Activated T-helper 1 cell treated with anti-CD3 and anti-CD28 coated beads, Interleukin-12 subunit alpha, Interleukin-12 subunit beta, Interleukin-2, Interleukin-4 antibody, amounts not matched to agents 30 ng/mL and 10 ng/mL and 1 ng/mL, durations not matched to agents 14 hours and 24 hours and 36 hours (primary cell): ENCODE results near the gene NOTCH4. TPM values are rescaled to one million over a fixed set of nuclear protein-coding genes. Genes with fewer than 3 reads are reported as not detected.
A peak's percentile ranks its signal among the peaks of the same experiment; 100 is the strongest.
"Not testable (repeated sequence)": the region's sequence is repeated elsewhere in the genome, so short reads cannot be mapped to it uniquely, and the experiment has no call there.

ENCODE experiments used
- DNase-seq: peaks from one replicate; pipeline ENCODE4 v3.0.0; 2021; ENCODE audit warnings: low spot score
- H3K27ac Mint-ChIP-seq: one replicate; pipeline ENCODE4 v1.8.0; 2021; ENCODE audit warnings: mild to moderate bottlenecking, mixed read lengths
- H3K27me3 Mint-ChIP-seq: one replicate; pipeline ENCODE4 v1.8.0; 2022; ENCODE audit warnings: mild to moderate bottlenecking, moderate library complexity, mixed read lengths; ENCODE audit not compliant: insufficient read depth
- H3K36me3 Mint-ChIP-seq: one replicate; pipeline ENCODE4 v1.8.0; 2021; ENCODE audit warnings: low read depth, mixed read lengths
- H3K4me1 Mint-ChIP-seq: one replicate; pipeline ENCODE4 v1.8.0; 2021; ENCODE audit warnings: low read depth, mixed read lengths
- H3K4me3 Mint-ChIP-seq: one replicate; pipeline ENCODE4 v1.8.0; 2021; ENCODE audit warnings: mild to moderate bottlenecking, moderate library complexity, mixed read lengths
- H3K9me3 Mint-ChIP-seq: one replicate; pipeline ENCODE4 v1.8.0; 2021; ENCODE audit warnings: mixed read lengths
- intact Hi-C: fragments of 100-400 bp; cut with micrococcal nuclease; formaldehyde crosslinking; loops from one replicate; pipeline ENCODE4 v1.15.1; 2024
- total RNA-seq: library from RNA; stranded (reverse); gene quantifications from 2 replicates; pipeline ENCODE4 v1.2.3, GENCODE V29; 2022

The NOTCH4 gene
- 0.66 and 0.73 TPM in 2 replicates for total RNA-seq

GRCh38 chr6:32223258-32224235 is at the start of gene NOTCH4:
NOTCH4 (minus strand) TSS chr6:32224067; CDS start chr6:32223928, 139 bp downstream.
- Mint-ChIP-seq H3K27me3 (no peaks in the 10 kb centered on the region), H3K4me3 (no peak within 1 kb of the TSS), H3K4me1 (no peaks in the 10 kb centered on the region), H3K9me3 (no peaks in the 10 kb centered on the region), H3K36me3 (no peaks in the 10 kb centered on the region), H3K27ac (no peak within 1 kb of the TSS)
- intact Hi-C loops, result no loop called here
- no peak for DNase-seq

- Mint-ChIP-seq H3K4me3 (peak overlapping the region; percentile 0), H3K4me1 (peaks cover 26% of the 10 kb centered on the region), H3K27me3 (peaks cover 9% of the 10 kb centered on the region), H3K27ac (peak overlapping the region; percentile 16), H3K36me3 (peaks cover 5% of the 10 kb centered on the region), H3K9me3 (peaks cover 9% of the 10 kb centered on the region)
- DNase-seq, result no peak
- intact Hi-C loops, result no loop called here
Measured at GRCh38 chr6:32271429-32271828, 47.6 kb upstream of the NOTCH4 start.

GRCh38 chr6:32268459-32268858 is 44.6 kb upstream of the NOTCH4 start:
- H3K4me1 Mint-ChIP-seq, result peaks cover 22% of the 10 kb centered on the region
- H3K4me3 Mint-ChIP-seq, H3K9me3 Mint-ChIP-seq, DNase-seq, intact Hi-C loops, H3K36me3 Mint-ChIP-seq, H3K27ac Mint-ChIP-seq: not testable (repeated sequence)
- H3K27me3 Mint-ChIP-seq, result peaks cover 16% of the 10 kb centered on the region

- peaks cover 22% of the 10 kb centered on the region for H3K27me3 Mint-ChIP-seq
- DNase-seq, result no peak
- no peak overlapping the region for H3K4me3 Mint-ChIP-seq
- H3K4me1 Mint-ChIP-seq, result peaks cover 13% of the 10 kb centered on the region
- no peak overlapping the region for H3K27ac Mint-ChIP-seq
- peaks cover 5% of the 10 kb centered on the region for H3K36me3 Mint-ChIP-seq
- intact Hi-C loops, result no loop called here
- H3K9me3 Mint-ChIP-seq, result peaks cover 8% of the 10 kb centered on the region
Measured at GRCh38 chr6:32267035-32267434, 43.2 kb upstream of the NOTCH4 start.

GRCh38 chr6:32257262-32257661 is 33.4 kb upstream of the NOTCH4 start:
- intact Hi-C loops, result loop anchor here (5.0 to 10.0 kb wide), 3 partner anchors 60 to 172 kb away; partner anchors contain the start of gene TSBP1
- DNase-seq, H3K4me3 Mint-ChIP-seq, H3K27ac Mint-ChIP-seq, H3K9me3 Mint-ChIP-seq, H3K36me3 Mint-ChIP-seq: not testable (repeated sequence)
- H3K4me1 Mint-ChIP-seq, result peaks cover 19% of the 10 kb centered on the region
- peaks cover 55% of the 10 kb centered on the region for H3K27me3 Mint-ChIP-seq

- Mint-ChIP-seq H3K9me3 (peaks cover 9% of the 10 kb centered on the region), H3K27me3 (peaks cover 45% of the 10 kb centered on the region), H3K4me1 (peaks cover 22% of the 10 kb centered on the region), H3K4me3 (peak overlapping the region; percentile 9), H3K27ac (peak overlapping the region; percentile 12), H3K36me3 (peaks cover 1% of the 10 kb centered on the region)
- peak; percentile 47 for DNase-seq
- intact Hi-C loops, result loop anchor here (1.0 to 10.0 kb wide), 5 partner anchors 58 to 541 kb away; partner anchors contain the start of gene TSBP1
Measured at GRCh38 chr6:32255199-32256153, 31.6 kb upstream of the NOTCH4 start.

GRCh38 chr6:32254761-32255198 is 30.9 kb upstream of the NOTCH4 start:
- Mint-ChIP-seq H3K27me3 (peaks cover 39% of the 10 kb centered on the region), H3K27ac (no peak overlapping the region), H3K9me3 (peaks cover 9% of the 10 kb centered on the region), H3K4me1 (peaks cover 22% of the 10 kb centered on the region), H3K36me3 (peaks cover 1% of the 10 kb centered on the region), H3K4me3 (peak overlapping the region; percentile 9)
- no peak for DNase-seq
- intact Hi-C loops, result loop anchor here (1.0 to 10.0 kb wide), 6 partner anchors 57 to 542 kb away; partner anchors contain the start of gene TSBP1

GRCh38 chr6:32252331-32253009 is 28.6 kb upstream of the NOTCH4 start:
- peaks cover 17% of the 10 kb centered on the region for H3K27me3 Mint-ChIP-seq
- no peak overlapping the region for H3K4me3 Mint-ChIP-seq
- no peaks in the 10 kb centered on the region for H3K36me3 Mint-ChIP-seq
- no peak overlapping the region for H3K27ac Mint-ChIP-seq
- intact Hi-C loops, result loop anchor here (5.0 to 10.0 kb wide), 3 partner anchors 122 to 370 kb away; partner anchors contain the start of gene TSBP1
- peaks cover 22% of the 10 kb centered on the region for H3K4me1 Mint-ChIP-seq
- peaks cover 4% of the 10 kb centered on the region for H3K9me3 Mint-ChIP-seq
- no peak for DNase-seq

- H3K27ac Mint-ChIP-seq, result no peak overlapping the region
- peaks cover 18% of the 10 kb centered on the region for H3K27me3 Mint-ChIP-seq
- peaks cover 4% of the 10 kb centered on the region for H3K9me3 Mint-ChIP-seq
- H3K36me3 Mint-ChIP-seq, result no peaks in the 10 kb centered on the region
- intact Hi-C loops, result no loop called here
- peaks cover 20% of the 10 kb centered on the region for H3K4me1 Mint-ChIP-seq
- no peak for DNase-seq
- H3K4me3 Mint-ChIP-seq, result no peak overlapping the region
Measured at GRCh38 chr6:32249262-32249661, 25.4 kb upstream of the NOTCH4 start.

- Mint-ChIP-seq H3K27ac (no peak overlapping the region), H3K4me1 (peaks cover 14% of the 10 kb centered on the region), H3K36me3 (no peaks in the 10 kb centered on the region), H3K9me3 (peaks cover 4% of the 10 kb centered on the region), H3K4me3 (no peak overlapping the region), H3K27me3 (peaks cover 15% of the 10 kb centered on the region)
- intact Hi-C loops, result no loop called here
- DNase-seq, result no peak
Measured at GRCh38 chr6:32247401-32247800, 23.5 kb upstream of the NOTCH4 start.

- peaks cover 4% of the 10 kb centered on the region for H3K9me3 Mint-ChIP-seq
- no peak overlapping the region for H3K27ac Mint-ChIP-seq
Measured at GRCh38 chr6:32244946-32245398, 21.1 kb upstream of the NOTCH4 start.

GRCh38 chr6:32244270-32244669 is 20.4 kb upstream of the NOTCH4 start:
- Mint-ChIP-seq H3K9me3 (peaks cover 4% of the 10 kb centered on the region), H3K36me3 (no peaks in the 10 kb centered on the region), H3K4me3 (no peak overlapping the region), H3K27ac (no peak overlapping the region), H3K4me1 (peaks cover 27% of the 10 kb centered on the region), H3K27me3 (peaks cover 12% of the 10 kb centered on the region)
- no peak for DNase-seq
- intact Hi-C loops, result loop anchor here (2.0 kb wide), 2 partner anchors 125 to 169 kb away; no protein-coding TSS in a partner anchor

More at GRCh38 chr6:32244946-32245398, 21.1 kb upstream of the NOTCH4 start:
- intact Hi-C loops, result loop anchor here (1.0 to 2.0 kb wide), 3 partner anchors 126 to 455 kb away; no protein-coding TSS in a partner anchor
- H3K36me3 Mint-ChIP-seq, result no peaks in the 10 kb centered on the region
- H3K4me1 Mint-ChIP-seq, result peaks cover 27% of the 10 kb centered on the region
- peak overlapping the region; percentile 9 for H3K4me3 Mint-ChIP-seq
- peaks cover 12% of the 10 kb centered on the region for H3K27me3 Mint-ChIP-seq
- DNase-seq, result peak; percentile 57
